Measurements from ENCODE around the gene LYZL1.
"Not testable (repeated sequence)": the region's sequence is repeated elsewhere in the genome, so short reads cannot be mapped to it uniquely, and the experiment has no call there.

LYZL1 gene

GRCh38 chr10:29315814-29316213, 26.9 kb downstream of the LYZL1 start:
- TF ChIP-seq POLR2AphosphoS5 (IDR thresholded peaks at IDR 0.05; ENCODE audit: low read depth, low read length) (no peak), TAF1 (IDR thresholded peaks at IDR 0.05; ENCODE audit: borderline replicate concordance, low read depth, low read length) (no peak), POLR2A (IDR thresholded peaks at IDR 0.05; ENCODE audit: low read depth, low read length) (no peak)
- DNase-seq (ENCODE audit: insufficient read length) (no peak), FAIRE-seq (no peak)

- TF ChIP-seq POLR2AphosphoS5 (IDR thresholded peaks at IDR 0.05; ENCODE audit: low read depth, low read length), result no peak
- TF ChIP-seq POLR2A (IDR thresholded peaks at IDR 0.05; ENCODE audit: low read depth, low read length), result no peak
- no peak for TF ChIP-seq TAF1 (IDR thresholded peaks at IDR 0.05; ENCODE audit: borderline replicate concordance, low read depth, low read length)
- FAIRE-seq (no peak), DNase-seq (ENCODE audit: insufficient read length) (no peak)
Measured at GRCh38 chr10:29316308-29317026, 27.6 kb downstream of the LYZL1 start.

DNA sequence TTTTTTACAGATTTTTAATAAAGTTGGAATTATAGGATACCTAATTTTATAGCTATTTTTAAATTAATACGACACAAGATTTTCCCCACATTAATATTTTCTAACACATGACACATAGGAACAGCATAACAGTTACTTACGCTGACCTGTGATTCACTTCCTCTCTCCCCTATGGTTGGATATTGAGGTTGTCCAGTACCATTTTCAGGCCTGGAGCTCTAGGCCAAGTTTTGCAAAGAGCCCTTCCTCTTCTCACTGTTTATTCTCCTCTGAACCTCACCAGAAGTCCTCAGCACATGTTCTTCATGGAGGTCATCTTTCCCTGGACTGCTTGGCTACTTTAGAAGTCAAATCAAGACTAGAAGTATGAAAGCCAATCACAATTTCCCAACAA, 28.2 kb downstream of the LYZL1 start:
- no peak for TF ChIP-seq POLR2AphosphoS5 (IDR thresholded peaks at IDR 0.05; ENCODE audit: low read depth, low read length)
- TF ChIP-seq TAF1 (IDR thresholded peaks at IDR 0.05; ENCODE audit: borderline replicate concordance, low read depth, low read length), result no peak
- FAIRE-seq (no peak), DNase-seq (ENCODE audit: insufficient read length) (no peak)

- no peak for FAIRE-seq
- no peak for DNase-seq (ENCODE audit: insufficient read length)
- TF ChIP-seq POLR2A (IDR thresholded peaks at IDR 0.05; ENCODE audit: low read depth, low read length) (no peak), TAF1 (IDR thresholded peaks at IDR 0.05; ENCODE audit: borderline replicate concordance, low read depth, low read length) (no peak), POLR2AphosphoS5 (IDR thresholded peaks at IDR 0.05; ENCODE audit: low read depth, low read length) (no peak)
Measured at GRCh38 chr10:29317423-29318021, 28.7 kb downstream of the LYZL1 start.

GRCh38 chr10:29318141-29319071, 29.5 kb downstream of the LYZL1 start:
- not testable (repeated sequence) for DNase-seq (ENCODE audit: insufficient read length); FAIRE-seq

DNA sequence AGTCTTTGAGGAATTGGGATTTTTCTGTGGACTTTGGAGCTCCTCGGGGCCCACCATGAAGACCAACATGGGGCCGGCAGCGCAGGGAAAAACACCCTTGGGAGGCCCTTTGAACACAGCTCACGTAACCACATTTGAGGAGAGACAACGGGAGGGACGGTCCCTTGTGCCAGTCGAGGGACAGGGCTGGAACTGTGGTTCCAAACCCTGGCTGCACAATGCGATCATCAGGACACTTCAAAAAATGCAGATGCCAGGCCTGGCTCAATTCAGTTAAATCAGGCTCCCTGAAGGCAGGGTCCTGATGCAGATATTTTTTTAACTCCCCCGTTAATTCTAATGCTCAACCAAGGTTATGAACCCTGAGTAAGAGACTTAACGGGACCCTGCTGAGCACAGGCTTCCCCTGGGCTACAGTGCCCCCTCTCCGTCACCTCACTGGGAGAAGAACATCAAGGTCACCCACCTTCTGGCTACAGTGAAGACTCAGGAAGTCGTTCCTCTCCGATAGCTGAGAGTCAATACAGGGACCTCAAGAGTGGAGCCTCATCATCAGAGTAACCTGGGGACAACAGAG, 30.4 kb downstream of the LYZL1 start:
- TF ChIP-seq TAF1 (IDR thresholded peaks at IDR 0.05; ENCODE audit: borderline replicate concordance, low read depth, low read length) (no peak), POLR2AphosphoS5 (IDR thresholded peaks at IDR 0.05; ENCODE audit: low read depth, low read length) (no peak), POLR2A (IDR thresholded peaks at IDR 0.05; ENCODE audit: low read depth, low read length) (no peak)
- FAIRE-seq, result no peak
- no peak for DNase-seq (ENCODE audit: insufficient read length)

DNA sequence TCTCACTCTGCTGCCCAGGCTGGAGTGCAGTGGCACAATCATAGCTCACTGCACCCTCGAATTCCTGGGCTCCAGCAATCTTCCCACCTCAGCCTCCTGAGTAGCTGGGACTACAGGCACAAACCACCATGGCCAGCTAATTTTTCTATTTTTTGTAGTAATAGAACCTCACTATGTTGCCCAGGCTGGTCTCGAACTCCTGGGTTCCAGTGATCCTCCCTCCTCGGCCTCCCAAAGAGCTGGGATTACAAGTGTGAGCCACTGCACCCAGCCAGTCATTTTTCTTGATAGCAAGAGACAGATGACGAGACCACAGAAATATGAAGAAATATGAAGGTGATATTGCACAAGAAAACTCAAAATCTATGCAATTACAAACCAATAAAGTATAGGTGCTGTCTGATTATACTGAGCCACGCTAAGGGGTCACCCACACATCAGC, 31.8 kb downstream of the LYZL1 start:
- DNase-seq (ENCODE audit: insufficient read length); FAIRE-seq: not testable (repeated sequence)

GRCh38 chr10:29321656-29322055, 32.8 kb downstream of the LYZL1 start:
- FAIRE-seq, result no peak
- DNase-seq (ENCODE audit: insufficient read length), result no peak
- TF ChIP-seq POLR2AphosphoS5 (IDR thresholded peaks at IDR 0.05; ENCODE audit: low read depth, low read length), result no peak

DNA sequence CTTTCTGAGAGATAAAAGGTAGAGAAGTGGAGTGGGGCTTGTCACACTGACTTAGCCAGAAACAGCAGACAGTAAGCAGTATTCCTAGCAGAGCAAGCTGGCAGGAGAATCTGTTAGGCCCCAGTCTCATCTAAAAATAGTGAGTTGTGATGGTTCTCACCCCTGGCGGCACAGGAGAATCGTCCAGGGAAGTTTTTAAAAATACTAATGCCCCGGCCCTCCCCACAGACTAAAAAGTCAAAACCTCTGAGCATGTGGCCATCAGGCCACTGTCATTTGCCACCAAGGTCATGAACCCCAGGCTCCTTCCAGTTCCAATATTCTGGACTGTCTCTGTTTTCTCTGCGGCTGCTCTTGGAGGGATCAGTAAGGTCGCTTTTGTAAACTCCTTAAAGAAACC, 34.0 kb downstream of the LYZL1 start:
- no peak for DNase-seq (ENCODE audit: insufficient read length)
- TF ChIP-seq POLR2AphosphoS5 (IDR thresholded peaks at IDR 0.05; ENCODE audit: low read depth, low read length), result no peak
- TF ChIP-seq TAF1 (IDR thresholded peaks at IDR 0.05; ENCODE audit: borderline replicate concordance, low read depth, low read length), result no peak
- no peak for TF ChIP-seq POLR2A (IDR thresholded peaks at IDR 0.05; ENCODE audit: low read depth, low read length)
- FAIRE-seq, result no peak

DNA sequence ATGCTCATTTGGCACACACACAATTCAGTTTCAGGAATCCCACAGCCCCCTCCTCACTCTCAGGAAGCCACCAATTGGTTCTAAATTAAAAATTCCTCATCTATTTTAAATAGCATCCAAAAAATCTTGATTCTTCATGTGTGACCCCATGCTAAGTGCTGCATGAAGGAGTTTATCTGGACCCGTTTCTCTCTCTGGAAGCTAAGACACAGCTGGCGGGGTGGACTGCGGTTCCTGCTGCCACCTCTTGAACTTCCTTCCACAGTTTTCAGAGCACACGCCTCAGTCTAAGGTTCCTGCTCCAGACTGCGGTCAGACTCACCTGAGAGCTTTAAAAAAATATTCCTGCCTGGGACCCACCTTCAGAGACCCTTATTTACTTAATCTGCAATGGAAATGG, 34.5 kb downstream of the LYZL1 start:
- TF ChIP-seq POLR2A (IDR thresholded peaks at IDR 0.05; ENCODE audit: low read depth, low read length) (no peak), POLR2AphosphoS5 (IDR thresholded peaks at IDR 0.05; ENCODE audit: low read depth, low read length) (no peak), TAF1 (IDR thresholded peaks at IDR 0.05; ENCODE audit: borderline replicate concordance, low read depth, low read length) (no peak)
- FAIRE-seq, result no peak

GRCh38 chr10:29324220-29324841, 35.5 kb downstream of the LYZL1 start:
- FAIRE-seq, result no peak

More for the DNA sequence above, 34.5 kb downstream of the LYZL1 start:
- DNase-seq (ENCODE audit: insufficient read length), result no peak

More at GRCh38 chr10:29324220-29324841, 35.5 kb downstream of the LYZL1 start:
- DNase-seq (ENCODE audit: insufficient read length), result no peak
- no peak for TF ChIP-seq TAF1 (IDR thresholded peaks at IDR 0.05; ENCODE audit: borderline replicate concordance, low read depth, low read length)
- TF ChIP-seq POLR2AphosphoS5 (IDR thresholded peaks at IDR 0.05; ENCODE audit: low read depth, low read length), result no peak
- no peak for TF ChIP-seq POLR2A (IDR thresholded peaks at IDR 0.05; ENCODE audit: low read depth, low read length)
